ENCODE data around the gene RXRA.

Gene RXRA

DNA sequence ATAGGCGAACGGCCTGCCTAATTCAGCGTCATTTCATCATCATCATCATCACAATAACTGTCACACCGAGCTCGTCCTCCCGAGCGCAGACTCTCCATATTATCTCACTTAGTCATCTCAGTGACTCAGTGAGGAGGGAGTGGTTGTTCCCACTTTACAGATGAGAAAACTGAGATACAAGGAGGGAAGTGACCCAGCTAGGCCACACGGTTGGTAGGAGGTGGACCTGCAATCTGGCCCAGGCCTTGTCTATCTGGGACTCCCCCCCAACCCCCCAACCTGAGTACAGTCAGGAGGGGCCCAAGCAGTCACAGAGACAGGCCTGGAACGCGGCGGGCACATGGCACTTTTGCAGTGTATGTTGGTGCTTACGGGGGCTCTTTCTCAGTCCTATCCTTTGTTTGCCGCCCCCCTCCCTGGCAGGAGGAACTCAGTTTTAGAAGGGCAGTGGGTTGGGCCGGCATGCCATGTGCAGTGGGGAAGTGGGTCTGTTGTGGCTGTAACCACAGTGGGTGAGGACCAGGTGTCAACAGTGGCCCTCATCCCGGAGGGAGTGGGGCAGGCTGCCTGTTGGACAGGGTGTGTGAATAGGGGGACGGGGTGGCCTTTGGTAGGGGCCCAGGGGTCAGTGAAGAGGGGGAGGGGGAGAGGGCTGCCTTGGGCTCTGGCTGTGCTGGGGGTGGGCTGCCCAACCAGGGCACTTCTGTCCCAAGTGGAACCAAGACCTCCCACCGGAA, 1.7 kb upstream of the RXRA start:
- DNase-seq (ENCODE audit: low read depth): no peak

DNA sequence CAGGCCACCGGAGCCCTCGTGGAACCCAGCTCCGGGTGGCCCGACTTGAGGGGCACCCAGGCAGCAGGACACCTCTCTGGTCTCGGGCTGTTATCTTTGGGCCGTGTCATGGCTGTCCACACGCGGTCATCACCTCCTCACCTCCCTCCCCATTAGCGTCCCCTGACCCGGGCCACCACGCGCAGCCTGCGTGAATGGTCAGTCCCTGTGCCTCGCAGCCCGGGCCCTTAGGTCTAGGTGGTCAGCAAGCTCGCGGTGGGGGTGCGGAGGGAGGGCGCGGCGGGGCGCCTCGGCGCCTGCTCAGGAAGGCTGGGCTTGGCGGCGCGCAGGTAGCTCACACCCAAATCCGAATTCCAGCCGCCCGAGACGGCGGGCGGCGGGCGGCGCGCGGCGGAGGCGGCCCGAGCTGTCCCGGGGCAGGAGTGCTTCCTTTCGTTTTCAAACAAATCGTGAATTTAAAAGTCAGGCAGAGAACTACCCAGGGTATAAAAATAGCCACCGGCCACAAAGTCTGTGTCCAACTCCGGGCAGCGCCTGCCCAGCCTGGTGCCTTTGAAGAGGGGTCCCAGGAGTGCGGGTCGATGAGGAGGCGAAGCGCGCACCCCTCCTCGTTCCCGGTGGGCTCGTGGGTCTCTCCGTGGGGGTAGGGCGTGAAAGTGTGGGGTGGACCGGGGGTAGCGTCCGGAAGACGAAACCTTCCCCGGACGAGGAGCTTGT, 1.0 kb upstream of the RXRA start:
- DNase-seq (ENCODE audit: low read depth): no peak

DNA sequence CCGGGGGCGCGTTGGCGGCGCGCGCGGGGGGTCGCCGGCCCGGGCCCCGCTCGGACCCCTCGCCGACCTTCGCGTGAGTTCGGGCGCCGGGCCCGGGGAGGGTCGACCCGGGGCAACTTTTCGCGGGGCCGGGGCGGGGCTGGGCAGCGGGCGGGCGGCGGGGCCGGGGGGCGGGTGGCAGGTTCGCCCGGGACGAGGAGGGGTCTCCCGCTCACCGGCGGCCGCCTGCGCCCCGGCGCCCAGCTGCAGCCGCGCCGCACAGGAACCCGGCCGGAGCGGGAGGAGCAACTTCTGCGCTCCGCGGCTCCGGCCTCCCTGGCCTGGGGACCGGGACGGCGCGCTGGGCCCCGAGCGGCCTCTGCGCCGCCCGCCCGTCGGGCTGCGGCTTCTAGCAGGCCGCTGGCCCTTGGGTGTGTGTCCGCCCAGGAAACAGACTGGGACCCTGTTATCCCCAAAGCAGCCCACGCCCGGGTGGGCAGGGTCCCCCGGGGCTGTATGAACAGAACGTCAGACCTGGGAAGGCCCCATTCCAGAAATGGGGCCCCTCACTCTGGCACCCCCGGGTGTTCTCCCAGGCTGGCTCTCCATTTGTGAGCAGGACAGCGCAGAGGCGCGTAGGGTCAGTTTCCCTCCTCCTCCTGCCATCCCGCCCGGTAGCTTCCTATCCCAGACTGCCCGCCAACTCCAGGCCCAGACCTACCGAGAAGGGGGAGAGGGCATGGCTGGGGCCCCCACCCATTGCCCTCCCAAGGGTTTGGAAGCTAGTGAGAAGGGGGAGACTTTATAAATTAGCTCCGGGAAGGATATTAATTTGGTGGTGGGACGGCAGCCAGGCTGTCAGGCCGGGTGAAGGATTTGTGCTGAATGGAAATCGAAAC, 708 bp downstream of the RXRA start:
- DNase-seq (ENCODE audit: low read depth): no peak

DNA sequence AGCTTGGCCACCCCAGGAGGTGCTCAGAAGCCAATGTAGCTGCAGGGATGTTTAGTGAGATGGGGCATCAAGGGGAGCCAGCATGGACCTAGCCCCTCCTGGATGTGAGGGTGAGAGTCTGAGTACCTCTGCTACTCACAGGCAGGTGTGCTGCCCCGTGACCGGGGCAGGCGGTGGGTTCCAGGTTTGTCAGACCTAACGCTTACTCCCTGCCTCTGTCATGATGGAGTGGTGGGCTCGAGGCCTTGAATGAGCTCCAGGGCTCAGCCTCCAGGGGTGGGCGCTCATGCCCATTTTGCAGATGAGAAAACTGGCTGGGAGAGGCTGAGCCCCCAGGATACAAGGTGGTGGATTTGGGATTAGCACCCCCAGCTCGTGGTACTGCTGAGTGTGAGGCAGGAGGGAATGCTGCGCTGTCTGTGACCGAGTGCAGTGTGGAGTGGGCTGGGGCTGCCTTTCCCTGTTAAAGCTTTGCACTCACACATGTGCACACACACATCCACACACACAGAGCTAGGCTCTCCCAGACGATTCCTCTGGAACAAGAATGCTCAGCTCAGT, 1.5 kb downstream of the RXRA start:
- DNase-seq (ENCODE audit: low read depth): no peak

DNA sequence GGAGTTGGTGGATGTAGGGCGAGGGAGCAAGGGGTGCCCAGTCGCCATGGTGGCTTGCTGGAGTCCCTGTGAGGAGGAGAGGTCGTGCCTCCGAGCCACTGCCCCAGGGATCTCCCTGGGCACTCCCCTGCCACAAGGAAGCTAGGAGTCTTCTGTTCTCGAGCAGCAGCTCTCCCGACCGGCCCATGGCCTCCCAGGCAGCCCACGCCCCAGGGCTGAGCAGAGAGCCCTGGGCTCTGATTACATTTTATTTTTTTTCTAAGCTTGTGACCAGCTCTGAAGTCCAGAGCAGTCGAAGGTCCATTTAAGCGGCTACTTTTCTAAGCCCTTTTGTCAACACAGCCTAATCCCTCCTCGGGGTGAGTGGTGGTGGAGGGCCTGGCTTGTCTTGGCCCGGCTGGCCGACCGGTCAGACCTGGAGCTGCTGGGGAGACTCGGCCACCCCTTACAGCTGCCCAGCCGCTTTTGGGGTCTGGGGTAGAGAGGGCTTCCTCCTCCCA, 2.1 kb downstream of the RXRA start:
- no peak for DNase-seq (ENCODE audit: low read depth)

DNA sequence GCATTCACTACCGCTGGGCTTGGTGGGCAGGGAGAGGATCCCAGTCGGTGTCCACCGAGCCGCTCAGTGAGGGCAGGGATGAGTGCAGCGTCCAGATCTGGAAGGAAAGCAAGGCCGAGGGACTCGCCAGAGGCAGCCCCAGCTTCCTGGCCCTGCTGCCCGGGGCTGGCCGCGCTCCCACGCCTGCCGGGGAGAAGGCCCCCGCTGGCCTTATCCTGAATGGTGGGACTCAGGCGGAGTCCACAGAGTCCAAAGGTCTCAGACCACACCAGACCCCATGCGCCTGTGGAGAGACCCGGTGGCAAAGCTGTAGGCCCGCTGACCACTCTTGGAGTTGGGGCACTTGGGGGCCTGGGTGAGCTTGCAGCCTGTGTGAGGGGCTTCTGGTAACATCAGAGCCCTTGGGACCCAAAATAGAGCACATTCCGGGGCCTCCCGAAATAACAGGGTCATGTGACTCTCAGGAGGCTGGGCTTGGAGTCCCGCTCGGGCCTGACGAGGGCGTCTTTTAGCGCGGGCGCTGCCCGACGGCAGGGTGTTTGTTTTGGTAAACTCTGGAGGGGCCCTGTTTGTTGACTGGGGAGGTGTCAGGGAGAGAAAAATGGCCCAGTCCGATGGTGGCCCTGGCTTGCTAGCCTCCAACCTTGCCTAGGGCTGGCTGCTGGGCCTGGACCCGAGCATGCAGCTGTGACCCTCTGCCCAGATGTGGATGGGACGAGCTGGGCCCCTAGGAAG, 2.8 kb downstream of the RXRA start:
- DNase-seq (ENCODE audit: low read depth): no peak

DNA sequence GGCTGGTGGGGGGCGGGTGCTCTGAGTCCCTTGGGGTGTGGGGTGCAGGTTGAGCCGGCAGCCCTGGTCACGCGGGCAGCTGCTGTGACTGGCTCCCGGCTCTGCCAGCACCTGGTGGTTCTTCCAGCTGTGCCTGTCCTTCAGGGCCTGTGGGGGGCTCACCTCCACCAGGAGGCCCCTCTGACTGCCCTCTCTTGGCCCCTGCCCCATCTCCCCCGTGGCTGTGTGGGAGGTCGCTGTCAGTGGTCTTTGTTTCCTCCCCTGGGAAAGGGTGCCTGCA, 3.3 kb downstream of the RXRA start:
- DNase-seq (ENCODE audit: low read depth): no peak

DNA sequence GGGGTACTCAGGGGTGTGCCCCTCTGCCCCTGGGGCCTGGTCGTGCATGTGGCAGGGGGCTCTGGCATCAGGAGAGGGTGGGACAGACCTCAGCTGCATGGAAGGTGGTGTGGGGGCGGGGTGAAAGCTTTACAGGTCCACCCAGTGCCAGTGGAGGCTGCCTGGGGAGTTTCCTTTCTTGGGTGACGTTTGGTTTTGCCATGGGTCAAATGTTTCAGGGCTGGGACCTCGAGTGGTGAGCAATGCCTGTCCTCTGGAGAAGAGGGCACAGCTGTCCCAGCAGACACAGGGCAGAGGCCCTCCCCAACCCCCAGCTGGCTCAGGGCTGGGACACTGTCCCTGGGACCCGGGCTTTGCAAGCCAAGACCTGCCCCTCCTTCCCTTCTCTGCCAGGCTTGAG, 3.6 kb downstream of the RXRA start:
- DNase-seq (ENCODE audit: low read depth): no peak

DNA sequence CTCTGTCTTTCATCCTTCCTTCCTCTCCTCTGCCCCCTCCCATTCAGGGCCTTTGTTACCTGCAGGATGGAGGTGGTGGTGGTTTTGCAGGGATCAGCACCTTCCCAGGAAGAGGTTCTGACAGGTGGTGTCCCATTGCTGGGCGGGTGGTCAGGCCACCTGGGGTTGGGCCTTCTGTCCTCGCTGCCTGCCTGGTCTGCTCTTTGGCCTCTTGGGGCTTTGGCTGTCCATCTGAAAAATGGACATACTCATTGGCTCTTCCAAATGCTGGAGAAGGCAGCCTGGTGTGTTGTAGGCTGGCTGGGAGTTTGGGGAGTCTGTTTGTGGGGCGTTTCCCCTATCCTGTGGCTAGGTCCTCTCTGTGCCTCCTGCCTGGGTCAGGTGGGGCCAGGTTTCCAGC, 4.3 kb downstream of the RXRA start:
- no peak for DNase-seq (ENCODE audit: low read depth)

DNA sequence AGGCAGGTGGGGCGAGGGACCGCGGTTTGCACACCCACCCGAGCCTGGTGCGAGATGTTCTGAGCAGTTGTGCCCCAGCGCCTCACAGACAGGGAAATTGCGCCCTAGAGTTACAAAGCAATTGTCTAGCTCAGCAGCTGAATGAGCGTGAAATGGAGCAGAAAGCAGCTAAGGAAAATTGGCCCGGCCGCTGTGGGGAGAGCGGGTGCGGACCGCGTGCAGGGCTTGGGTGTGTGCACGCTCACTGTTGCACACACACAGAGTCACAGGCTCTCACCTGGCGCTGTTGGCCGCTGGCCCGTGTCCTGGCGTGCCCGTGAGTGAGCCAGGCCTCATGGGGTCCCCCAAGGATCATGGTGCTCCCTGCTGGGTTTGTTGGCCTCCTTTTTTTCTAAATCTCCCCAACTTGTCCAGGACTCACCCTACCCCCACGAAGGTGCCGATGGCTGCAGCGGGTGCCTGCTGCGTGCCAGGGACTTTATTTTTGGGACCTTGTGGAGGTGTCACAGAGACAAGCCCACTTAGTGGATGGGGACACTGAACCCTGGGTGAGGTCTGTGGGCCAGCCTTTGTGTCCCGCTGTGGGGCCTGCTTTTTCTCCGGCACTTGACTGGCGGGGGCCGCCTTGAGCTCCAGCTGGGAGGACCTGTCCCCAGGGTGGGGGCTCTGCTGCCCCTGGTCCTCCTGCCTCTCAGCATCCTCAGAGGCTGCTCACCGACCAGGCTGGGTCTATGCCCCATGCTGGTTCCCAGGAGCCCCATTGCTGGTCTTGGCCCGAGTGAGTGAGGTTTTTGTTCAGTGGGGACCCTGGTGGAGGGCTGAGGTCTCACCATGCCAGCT, 5.2 kb downstream of the RXRA start:
- no peak for DNase-seq (ENCODE audit: low read depth)

DNA sequence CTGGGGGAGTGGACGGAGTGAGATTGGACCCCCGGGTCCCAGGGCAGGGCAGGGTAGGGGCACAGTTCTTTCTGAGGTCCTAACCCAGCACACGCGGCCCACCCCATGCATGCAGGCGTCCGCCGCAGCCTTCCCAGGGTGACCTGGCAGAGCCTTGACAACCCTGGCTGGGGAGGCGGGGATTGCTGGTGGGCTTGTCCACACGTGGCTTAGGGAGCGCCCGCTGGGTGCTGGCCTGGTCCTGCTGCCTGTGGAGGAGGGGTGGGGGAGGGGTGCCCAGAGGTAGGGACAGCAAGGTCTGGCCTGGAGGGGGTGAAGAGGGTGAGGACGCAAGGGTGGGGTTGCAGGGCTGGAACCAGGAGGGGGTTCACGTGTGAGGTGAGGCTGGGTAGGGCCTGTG, 6.0 kb downstream of the RXRA start:
- DNase-seq (ENCODE audit: low read depth): no peak

DNA sequence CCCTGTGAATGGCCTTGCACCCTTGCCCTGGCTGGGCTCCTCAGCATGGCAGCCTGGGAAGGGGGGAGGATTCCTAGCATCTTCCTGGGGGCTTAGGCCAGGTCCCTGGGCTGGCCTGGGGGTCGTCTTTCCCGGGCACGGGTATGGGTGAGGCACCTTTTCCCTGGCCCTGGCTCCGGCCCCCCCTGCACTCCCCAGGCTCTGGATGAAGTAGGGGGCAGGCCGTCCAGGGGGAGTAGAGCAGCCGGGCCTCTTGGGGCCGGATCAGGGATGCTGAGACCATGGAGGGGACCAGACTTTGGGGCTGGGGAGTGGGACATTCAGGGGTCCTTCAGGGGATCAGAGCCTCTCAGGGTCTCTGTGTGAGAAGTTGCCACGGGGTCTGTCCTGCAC, 6.6 kb downstream of the RXRA start:
- no peak for DNase-seq (ENCODE audit: low read depth)

DNA sequence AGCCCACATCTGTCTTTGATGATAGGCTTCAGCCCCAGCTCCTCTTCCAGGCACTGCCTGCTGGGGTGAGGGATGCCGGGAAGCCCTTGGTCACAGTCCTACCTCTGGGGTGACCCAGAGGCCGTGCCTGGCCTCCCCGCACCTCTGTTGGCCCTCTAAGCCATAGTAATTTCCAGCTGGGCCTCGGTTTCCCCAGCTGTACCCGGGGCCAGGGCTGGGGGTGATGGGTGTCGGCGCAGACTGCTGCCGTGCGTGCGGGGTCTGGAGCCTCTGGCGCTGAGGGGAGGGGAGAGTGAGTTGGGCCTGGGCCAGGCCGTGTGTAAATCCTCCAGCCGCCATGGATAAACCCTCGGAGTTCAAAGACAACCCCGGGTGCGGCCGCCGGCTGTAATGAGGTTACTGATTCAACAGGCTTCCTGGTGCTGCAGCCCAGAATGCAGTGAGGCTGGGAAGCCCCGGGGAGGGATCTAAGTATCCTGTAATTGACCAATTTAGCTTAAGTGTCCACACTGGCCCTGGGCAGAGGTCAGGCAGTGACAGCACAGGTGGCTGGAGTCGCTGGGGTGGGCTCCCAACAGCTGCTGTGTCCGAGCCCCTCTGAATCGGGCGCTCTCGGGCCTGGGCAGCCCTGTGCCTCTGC, 7.1 kb downstream of the RXRA start:
- no peak for DNase-seq (ENCODE audit: low read depth)

DNA sequence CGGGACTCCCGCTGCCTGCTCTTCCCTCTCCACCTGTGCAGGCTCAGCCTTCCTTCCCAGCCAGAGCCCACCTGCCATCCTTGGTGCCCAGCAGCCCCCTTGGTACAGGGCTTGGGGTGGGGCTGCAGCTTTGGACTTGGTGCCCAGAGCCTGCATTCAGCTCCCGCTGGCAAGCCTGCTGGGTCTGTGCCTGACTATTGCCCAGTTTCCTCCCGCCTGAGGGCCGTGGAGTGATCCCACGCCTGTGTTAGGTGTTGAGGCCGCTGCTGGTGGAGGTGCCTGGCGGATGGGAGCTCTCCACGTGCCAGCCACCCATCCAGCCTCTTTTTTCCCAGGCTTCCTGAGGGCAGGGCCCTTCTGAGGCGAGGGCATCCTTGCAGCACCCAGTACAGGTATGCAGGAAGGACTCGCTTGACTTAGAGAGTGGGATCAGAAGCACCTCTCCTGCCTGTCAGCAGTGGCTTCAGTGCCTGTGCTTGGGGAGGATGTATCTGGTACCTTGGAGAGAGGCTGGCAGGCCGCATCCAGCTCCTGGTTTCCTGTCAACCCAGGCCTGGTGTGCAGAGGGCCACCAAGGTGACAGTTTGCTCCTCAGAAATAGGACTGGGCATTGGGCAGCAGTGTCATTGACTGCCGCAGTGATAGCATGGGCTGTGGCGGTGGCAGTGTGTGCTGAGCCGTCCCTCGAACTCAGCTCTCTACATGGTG, 7.8 kb downstream of the RXRA start:
- no peak for DNase-seq (ENCODE audit: low read depth)

DNA sequence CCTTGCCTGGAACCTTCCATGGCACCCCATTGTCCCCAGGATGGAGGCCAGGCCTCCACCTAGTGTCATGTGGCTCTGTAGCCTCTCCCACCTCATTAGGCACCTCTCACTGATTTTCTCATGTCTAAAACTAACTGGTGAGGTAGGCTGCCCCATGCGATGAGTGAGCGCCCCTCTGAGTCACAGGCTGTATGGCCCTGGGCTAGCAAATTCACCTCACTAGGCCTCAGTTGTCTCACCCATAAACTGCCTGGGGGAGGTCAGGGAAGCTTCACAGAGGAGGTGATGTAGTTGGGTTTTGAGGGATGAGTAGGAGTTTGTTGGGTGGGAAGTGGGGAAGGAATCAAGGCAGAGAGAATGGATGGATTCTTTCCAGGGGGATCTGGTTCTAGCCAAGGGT, 8.8 kb downstream of the RXRA start:
- no peak for DNase-seq (ENCODE audit: low read depth)

DNA sequence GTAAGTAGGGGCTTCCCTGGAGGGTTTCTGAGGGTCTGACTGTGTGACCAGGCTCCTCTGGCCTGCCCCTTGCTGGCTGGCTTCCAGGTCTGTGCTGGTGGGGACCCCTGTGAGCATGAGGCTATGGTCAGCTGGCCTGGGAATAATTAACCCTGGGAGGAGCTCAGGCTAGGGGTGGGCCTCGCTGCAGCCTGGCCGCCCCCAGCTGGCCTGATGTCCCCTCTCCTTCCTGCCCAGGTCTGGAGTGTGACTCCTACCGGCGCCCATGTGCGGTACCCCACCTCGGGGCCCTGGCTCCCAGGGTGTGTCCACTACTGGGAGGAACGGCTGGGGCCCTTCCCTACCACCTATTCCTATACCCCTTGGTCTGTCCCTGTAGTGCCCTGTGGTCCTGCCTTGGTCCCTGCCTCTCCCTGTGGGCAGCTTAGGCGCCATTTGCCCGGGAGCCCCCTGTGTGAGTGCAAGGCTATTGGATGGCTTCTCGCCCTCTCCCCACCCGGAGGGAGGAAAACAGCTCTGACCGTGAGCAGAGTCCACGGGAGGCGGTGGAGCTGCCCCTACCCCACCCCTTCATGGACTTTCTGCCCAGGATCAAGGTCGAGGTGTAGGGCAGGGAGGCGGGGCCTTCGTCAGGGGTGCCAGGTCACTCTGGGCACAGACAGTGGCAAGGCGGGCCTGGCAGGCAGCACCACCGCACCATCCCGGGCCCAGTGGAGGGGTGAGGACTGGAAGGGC, 9.4 kb downstream of the RXRA start:
- DNase-seq (ENCODE audit: low read depth): no peak

DNA sequence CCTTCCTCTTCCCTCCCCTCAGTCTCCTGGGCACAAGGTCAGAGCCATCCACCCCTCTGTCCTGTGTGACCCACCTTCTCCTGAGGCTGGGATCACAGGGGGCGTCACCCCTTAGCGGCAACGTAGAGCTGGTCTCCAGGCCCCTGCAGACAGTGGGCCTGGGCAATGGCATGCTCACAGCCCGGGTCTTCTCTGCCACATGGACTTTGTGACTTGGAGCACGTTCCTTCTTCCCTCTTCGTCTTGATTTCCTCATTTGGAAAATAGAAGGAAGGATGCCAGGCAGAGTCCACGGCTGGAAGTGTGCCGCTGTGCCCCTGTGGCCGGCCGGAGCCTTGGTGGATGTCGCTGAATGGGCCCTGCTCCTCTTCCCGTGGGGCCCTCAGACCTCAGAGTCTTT, 10.0 kb downstream of the RXRA start:
- DNase-seq (ENCODE audit: low read depth): no peak

DNA sequence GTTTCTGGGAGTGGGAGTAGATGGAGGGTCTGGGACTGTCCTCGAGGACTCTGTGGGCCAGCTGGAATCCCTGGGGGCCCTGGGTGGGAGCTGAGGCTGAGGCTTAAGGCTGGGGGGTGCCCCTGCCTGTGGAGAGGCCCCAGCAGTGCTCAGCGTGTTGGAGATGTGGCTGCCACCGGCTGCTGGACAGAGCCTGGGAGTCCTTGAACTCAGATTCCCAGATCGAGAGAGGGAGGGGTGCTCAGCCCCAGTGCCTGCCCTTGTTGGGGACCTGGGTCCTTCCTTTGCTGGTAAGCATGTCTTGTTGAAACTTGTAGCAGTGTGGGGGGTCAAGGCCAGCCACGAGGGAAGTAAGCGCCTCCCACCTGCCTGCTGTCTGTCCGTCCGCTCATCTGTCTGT, 10.7 kb downstream of the RXRA start:
- no peak for DNase-seq (ENCODE audit: low read depth)

DNA sequence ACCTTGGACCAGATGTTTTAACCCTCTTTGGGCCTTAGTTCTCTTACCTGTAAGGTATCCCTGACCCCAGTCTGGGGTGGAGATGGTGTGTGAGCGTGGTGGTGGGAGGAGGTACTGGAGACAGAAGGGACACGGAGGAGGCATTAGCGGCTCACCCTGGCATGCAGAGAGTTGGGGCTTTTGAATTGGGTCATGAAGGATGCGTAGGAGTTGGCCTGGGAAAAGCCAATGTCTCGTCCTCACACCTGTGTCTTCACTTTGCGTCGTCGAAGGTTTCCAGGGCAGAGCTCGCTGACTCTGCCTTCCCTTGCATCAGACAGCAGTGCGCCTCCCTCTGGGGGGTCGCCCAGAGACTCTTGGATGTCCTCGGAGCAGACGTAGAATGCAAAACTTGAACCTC, 11.2 kb downstream of the RXRA start:
- no peak for DNase-seq (ENCODE audit: low read depth)
